Body of pancreas (tissue), 4 donors: ENCODE measurements around the gene ACOX1. TPM values are rescaled to one million over a fixed set of nuclear protein-coding genes. Genes with fewer than 3 reads are reported as not detected.

Experiments used
- ATAC-seq: fragments of 150-250 bp; one replicate; pipeline ENCODE4 v1.9.1; 2016
- DNase-seq, 4 donors: peaks; one replicate each; pipeline ENCODE4 v3.0.0-alpha.2; 2019
- H3K27ac ChIP-seq, 4 donors: fragments of 200-600 bp; sonication (generic); 1 replicate in 3 of 4; 2 replicates in 1 of 4; pipeline versions ENCODE4 v1.5.1 to v1.6.1; 2016 to 2019; ENCODE audit warnings: mild to moderate bottlenecking in 1 of 4, mixed read lengths in 1 of 4, moderate library complexity in 1 of 4
- H3K27me3 ChIP-seq, 2 donors: fragments of 200-600 bp; sonication (generic); one replicate each; pipeline ENCODE4 v1.6.0; 2016; ENCODE audit warnings: mild to moderate bottlenecking in 1 of 2
- H3K36me3 ChIP-seq, 2 donors: fragments of 200-600 bp; sonication (generic); replicated peaks in 1 of 2; 2 replicates each; pipeline ENCODE4 v1.5.1; 2016; ENCODE audit warnings: low read depth in 2 of 2; ENCODE audit not compliant: insufficient read depth in 1 of 2
- H3K4me1 ChIP-seq: fragments of 200-600 bp; sonication (generic); one replicate; pipeline ENCODE4 v1.6.0; 2016
- H3K4me3 ChIP-seq, 2 donors: fragments of 200-600 bp; sonication (generic); 1 replicate in 1 of 2; 2 replicates in 1 of 2; pipeline ENCODE4 v1.5.1; 2016 to 2019
- H3K9me3 ChIP-seq, 3 donors: fragments of 200-600 bp; sonication (generic); 1 replicate in 2 of 3; 2 replicates in 1 of 3; pipeline ENCODE4 v1.5.1; 2016
- CTCF ChIP-seq, 7 experiments: fragments of 450-650 bp in 4 of 7; fragments of 200-600 bp in 3 of 7; sonication (generic) in 3 of 7; IDR thresholded peaks; one replicate each; pipeline ENCODE4 v1.5.1; 2016 to 2019; ENCODE audit warnings: antibody characterized with exemption in 7 of 7
- POLR2A ChIP-seq, 3 donors: fragments of 450-650 bp; IDR thresholded peaks; one replicate each; pipeline ENCODE4 v1.6.1; 2016; ENCODE audit warnings: antibody characterized with exemption in 3 of 3, mild to moderate bottlenecking in 2 of 3
- WGBS, 2 donors: methylation state at CpG; one replicate each; pipeline ENCODE4 v1.1.5; 2017; 5-methylcytosine and 5-hydroxymethylcytosine counted together
- intact Hi-C: fragments of 100-400 bp; cut with DNase I; formaldehyde crosslinking; loops from one replicate; pipeline ENCODE4 v1.15.1; 2023
- total RNA-seq, 2 donors: library from RNA; depleted of rRNA; stranded (reverse); fragments of >200 nt; gene quantifications; one replicate each; pipeline ENCODE4 v1.1.0, GENCODE V29; 2016

The ACOX1 gene
- total RNA-seq, 2 donors from 2014 or later: 69.0 to 77.1 TPM

DNA sequence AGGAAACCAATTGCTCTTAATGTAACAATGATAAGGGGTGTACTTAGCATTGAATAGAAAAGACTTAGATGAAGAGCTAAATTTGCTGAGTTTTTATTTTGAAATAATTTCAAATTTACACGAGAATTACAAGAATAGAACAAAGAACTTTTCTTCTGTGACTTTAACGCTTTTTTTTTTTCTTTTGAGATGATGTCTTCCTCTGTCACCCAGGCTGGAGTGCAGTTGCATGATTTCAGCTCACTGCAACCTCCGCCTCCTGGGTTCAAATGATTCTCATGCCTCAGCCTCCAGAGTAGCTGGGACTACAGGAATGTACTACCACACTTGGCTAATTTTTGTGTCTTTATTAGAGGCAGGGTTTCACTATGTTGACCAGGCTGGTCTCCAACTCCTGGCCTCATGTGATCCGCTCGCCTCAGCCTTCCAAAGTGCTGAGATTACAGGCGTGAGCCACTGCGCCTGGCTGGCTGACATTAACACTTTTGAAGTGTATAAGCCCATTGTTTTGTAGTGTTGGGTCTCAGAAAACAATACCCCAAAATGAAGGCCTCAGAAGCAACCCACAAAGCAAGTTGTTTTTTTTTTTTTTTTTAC is 2.2 kb upstream of the ACOX1 start:
- 76 to 78% methylated on average over 7 of the region's 7 CpGs for WGBS, 2 donors
- peaks cover 70% of the 10 kb centered on the region for H3K4me1 ChIP-seq
- no peaks in the 10 kb centered on the region for H3K36me3 ChIP-seq
- DNase-seq: no peak
- H3K4me3 ChIP-seq: no peak overlapping the region
- TF ChIP-seq POLR2A (IDR thresholded peaks at IDR 0.05): no peak
- no peak for TF ChIP-seq CTCF (IDR thresholded peaks at IDR 0.05)
- no peaks in the 10 kb centered on the region for H3K27me3 ChIP-seq
- intact Hi-C loops: no loop called here
- H3K9me3 ChIP-seq: no peaks in the 10 kb centered on the region
- H3K27ac ChIP-seq: peak overlapping the region; percentile 52 to 99 (median 97)
- ATAC-seq: no peak

- peaks cover 77% of the 10 kb centered on the region for H3K4me1 ChIP-seq
- intact Hi-C loops: no loop called here
- H3K9me3 ChIP-seq: no peaks in the 10 kb centered on the region
- peak overlapping the region in 1 of 2 donors; percentile 74 for H3K4me3 ChIP-seq
- peak overlapping the region; percentile 97 to 99 (median 98) for H3K27ac ChIP-seq
- WGBS, 2 donors: 71 to 86% methylated on average over 18 of the region's 18 CpGs
- no peaks in the 10 kb centered on the region for H3K36me3 ChIP-seq
- H3K27me3 ChIP-seq: no peaks in the 10 kb centered on the region
- no peak for ATAC-seq
- TF ChIP-seq POLR2A (IDR thresholded peaks at IDR 0.05) (no peak), CTCF (IDR thresholded peaks at IDR 0.05) (no peak)
- DNase-seq: peak in 1 of 4 donors; percentile 46
Measured at GRCh38 chr17:75980188-75981018, 1.4 kb upstream of the ACOX1 start.

DNA sequence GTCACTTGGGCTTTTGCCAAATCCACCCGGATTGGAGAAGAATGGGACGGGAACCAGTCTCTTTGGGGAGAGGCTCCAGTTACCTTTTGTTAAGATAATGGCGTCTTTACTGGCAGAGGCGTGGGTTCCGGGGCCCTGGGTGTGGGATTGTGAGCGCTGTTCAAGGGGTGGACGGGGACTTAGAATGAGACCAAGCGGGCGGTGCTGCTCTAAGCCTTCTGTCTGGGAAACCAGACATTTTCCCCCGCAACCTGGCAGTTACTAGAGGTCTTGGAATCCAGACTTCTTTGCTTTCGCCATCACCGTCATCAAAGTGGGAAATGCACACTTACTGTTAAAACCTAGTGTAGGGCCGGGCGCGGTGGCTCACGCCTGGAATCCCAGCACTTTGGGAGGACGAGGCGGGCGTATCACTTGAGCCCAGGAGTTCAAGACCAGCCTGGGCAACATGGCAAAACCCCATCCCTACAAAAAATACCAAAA is 780 bp upstream of the ACOX1 start:
- no peaks in the 10 kb centered on the region for H3K27me3 ChIP-seq
- no peak for DNase-seq
- H3K36me3 ChIP-seq: no peaks in the 10 kb centered on the region
- intact Hi-C loops: no loop called here
- H3K27ac ChIP-seq: peak overlapping the region; percentile 97 to 99 (median 98)
- ATAC-seq: peak; percentile 7
- WGBS, 2 donors: 6 to 12% methylated on average over 19 of the region's 19 CpGs
- H3K9me3 ChIP-seq: no peaks in the 10 kb centered on the region
- H3K4me1 ChIP-seq: peaks cover 78% of the 10 kb centered on the region
- TF ChIP-seq POLR2A (IDR thresholded peaks at IDR 0.05) (peak in 1 of 3 donors; percentile 60), CTCF (IDR thresholded peaks at IDR 0.05) (no peak)
- H3K4me3 ChIP-seq: peak overlapping the region; percentile 2 to 74

DNA sequence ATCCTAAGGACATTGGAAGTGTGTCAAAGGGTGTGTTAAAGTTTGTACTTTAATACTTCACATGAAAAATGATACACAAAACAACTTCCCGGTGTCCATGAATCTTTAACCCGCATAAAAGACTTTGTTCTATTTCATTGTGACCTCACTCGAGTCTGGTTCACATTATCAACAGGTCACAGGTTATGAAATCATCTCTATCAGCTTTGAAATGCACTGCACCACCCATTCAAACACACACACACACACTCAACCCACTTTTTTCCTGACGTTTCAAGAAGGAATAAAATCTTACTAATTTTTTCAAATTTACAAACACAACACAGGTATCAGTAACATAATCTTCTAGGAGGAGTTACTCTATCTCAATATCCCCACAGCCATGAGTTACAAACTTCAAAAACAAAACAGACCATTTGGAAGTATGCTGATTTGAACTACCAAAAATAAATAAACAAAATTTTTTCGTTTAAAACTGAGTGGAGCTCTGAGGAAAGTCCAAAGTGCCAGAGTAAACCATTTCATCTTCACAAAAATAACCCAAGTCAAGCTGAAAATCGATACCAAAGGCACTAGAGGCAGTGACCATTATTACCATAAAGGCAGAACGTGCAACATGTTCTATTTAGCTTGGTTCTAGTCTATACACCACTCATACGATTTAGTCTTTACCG is 2.7 kb downstream of the ACOX1 start:
- DNase-seq (no peak), ATAC-seq (no peak)
- Histone ChIP-seq H3K27me3 (no peaks in the 10 kb centered on the region), H3K27ac (peak overlapping the region; percentile 27 to 97 (median 64)), H3K9me3 (no peaks in the 10 kb centered on the region), H3K4me3 (no peak overlapping the region), H3K36me3 (peaks cover 0 to 2% of the 10 kb centered on the region in 2 donors), H3K4me1 (peaks cover 76% of the 10 kb centered on the region)
- TF ChIP-seq POLR2A (IDR thresholded peaks at IDR 0.05) (peak in 2 of 3 donors; percentile 27 to 34), CTCF (IDR thresholded peaks at IDR 0.05) (no peak)
- intact Hi-C loops: no loop called here
- WGBS, 2 donors: 20 to 26% methylated on average over 9 of the region's 9 CpGs
